Ecto neural progenitor cell (in vitro differentiated cells): ENCODE data around the gene CD55.
"Not testable (repeated sequence)": the region's sequence is repeated elsewhere in the genome, so short reads cannot be mapped to it uniquely, and the experiment has no call there.

Source experiments
- DNase-seq: peaks from one replicate; pipeline ENCODE4 v3.0.0-alpha.2; 2018; ENCODE audit warnings: low spot score

The CD55 gene

DNA sequence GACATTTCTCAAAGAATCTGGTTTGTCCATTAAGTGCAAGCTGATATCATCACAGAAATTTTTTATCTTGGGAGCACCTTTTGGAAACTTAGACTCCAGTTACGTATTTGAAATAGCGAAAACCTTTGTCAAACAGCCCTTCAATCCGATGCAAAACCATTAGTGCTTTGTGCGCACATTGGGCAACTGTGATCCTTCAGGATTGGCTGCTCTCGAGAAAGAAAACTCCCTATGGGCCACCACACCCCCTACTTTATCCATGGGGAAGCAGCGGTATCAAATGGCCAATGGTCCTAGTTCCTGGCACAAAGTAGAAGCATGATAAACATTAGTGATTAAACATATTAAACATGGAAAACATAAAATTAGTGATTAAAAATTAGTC lies 16.0 kb upstream of the CD55 start:
- DNase-seq, result no peak

DNA sequence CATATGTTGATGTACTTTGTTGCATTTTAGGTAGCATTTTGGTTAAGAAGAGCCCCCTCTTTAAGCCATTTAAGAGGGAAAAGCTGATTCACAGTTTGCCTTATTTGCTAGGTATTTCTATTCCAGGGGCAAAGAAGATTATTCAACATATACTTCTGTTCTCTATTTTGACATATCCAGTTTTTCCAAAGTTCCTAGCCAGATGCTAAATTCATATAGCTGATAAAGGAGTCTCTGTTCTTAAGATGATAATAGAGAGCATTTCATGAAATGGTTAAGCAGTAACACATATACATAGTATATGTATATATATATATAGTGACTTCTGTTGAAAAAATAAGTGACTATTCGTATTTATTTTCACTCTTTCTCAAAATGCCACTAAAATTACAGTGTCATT lies 15.5 kb upstream of the CD55 start:
- no peak for DNase-seq

DNA sequence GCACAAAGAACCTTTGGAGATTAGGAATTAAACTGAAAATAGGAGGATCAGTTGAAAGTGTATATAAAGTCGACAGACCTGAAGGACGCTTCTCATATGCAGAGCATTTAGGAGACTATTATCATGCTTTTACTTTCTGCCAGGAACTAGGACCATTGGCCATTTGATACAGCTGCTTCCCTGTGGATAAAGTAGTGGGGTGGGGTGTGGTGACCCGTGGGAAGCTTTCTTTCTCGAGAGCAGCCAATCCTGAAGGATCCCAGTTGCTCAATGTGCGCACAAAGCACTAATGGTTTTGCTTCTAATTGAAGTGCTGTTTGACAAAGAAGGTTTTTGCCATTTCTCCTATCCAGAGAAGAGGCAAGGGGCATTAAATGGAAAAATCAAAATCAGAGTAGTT lies 14.9 kb upstream of the CD55 start:
- no peak for DNase-seq

DNA sequence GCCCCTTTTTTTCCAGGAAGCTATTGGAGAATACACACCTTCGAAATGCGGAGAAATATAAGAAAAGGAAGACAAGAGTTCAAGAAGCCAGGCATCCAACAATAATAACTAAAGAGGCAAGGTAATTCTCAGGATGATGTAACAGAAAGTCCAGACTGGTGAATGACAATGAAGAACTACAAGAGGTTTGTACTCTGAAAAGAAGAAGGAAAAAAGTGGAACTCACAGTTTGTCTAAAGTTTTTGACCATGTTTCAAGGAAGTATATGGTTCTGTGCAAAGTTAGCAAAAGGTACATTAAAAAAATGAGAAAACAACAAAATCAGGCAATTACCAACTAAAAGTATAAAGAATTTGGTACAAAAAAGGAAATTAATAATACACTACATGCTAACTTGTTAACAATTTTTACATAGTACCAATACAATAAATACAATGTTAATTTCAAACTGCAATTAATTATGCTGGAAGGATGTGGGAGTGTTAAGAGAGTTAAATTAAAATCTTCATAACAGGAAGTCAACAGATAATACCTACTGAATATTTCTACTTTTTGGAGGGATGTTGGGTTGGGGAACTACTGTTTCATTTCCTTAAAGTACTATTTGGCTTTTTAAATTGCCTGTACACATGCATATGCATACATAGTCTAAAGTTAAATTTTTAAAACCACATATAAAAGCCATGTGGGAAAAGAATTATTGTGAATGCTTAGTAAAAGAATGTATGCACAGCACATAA lies 12.9 kb upstream of the CD55 start:
- DNase-seq, result no peak

DNA sequence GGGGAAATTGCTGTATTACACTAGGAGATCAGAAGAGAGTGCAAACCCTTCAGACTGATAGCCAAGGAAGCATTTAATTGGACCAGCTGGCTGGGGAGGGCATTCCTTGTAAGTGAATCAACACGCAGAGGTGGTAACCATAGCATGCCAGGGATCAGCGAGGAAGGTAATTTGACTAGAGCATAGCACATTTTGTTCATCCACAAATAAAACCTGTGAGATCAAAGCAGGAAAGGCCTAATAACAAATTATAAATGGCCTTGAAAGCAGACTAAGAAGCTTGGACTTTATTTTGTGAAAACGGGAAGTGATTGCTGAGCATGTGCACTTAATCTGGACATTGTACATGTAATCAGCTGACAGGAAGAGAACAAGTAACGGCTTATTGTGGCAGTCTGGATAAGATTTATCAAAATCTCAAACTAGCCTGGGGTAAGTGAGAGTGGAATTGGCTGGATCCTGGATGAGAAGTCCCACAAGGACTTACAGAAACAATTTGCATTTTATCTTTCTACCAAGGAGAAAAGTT lies 11.7 kb upstream of the CD55 start:
- DNase-seq, result no peak

DNA sequence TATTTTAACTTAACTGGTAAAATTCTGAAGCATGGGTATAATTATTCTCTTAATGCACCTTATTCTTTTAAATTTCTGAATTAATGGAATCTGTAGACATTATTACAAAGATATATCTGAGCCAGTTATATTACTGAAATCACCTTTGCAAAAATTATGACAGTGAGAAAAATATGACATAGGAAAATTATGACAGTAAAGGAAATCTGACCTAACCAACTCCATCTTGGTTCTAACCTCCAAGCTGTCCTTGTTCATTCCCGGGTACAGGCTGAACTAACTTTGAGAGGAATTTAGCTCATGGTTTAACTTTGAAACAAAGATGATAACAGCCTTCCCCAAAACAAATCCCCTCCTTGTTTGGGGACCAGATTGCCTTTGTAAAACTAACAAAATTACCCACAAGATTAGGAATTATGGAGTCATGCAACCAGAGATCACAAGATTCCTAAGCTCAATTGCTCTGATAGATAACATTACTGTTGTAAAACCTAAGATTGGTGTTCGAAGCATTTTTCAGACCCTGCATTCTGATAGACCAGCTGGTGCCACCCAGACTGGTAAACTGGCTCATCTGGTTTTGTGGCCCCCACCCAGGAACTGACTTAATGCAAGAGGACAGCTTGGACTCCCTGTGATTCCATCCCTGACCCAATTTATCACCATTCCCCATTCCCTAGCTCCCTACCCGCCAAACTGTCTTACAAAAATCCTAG lies 9.4 kb upstream of the CD55 start:
- DNase-seq, result no peak

DNA sequence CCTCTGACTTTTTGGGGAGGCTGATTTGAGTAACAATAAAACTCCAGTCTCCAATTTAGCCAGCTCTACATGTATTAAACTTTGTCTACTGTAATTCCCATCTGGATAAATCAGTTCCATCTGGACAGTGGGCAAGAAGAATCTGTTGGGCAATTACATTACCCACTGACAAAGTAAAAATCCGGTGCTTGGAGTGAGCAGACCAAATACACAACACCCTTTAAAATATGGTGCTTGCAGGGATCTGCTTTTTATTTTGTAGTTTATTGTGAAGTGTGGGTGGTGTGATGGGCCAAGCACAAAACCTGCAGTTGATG lies 8.9 kb upstream of the CD55 start:
- DNase-seq, result no peak

DNA sequence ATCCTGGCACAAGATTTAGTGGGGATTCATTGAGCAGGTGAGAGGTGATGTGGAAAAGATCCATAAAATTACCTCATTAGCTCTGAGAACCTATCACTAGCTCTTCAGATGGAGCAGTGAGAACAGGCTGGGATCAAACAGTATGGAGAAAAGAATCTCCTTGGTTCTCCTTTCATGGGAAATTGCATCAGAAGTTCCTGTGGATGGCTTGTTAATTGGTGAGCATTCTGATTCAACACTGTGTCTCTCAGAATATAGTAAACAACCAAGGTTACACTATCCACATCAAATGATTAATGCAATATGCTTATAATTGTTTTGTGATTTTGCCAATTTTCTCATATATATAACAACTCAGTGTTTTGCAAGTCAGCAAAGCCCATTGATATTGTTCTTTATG lies 8.3 kb upstream of the CD55 start:
- no peak for DNase-seq

DNA sequence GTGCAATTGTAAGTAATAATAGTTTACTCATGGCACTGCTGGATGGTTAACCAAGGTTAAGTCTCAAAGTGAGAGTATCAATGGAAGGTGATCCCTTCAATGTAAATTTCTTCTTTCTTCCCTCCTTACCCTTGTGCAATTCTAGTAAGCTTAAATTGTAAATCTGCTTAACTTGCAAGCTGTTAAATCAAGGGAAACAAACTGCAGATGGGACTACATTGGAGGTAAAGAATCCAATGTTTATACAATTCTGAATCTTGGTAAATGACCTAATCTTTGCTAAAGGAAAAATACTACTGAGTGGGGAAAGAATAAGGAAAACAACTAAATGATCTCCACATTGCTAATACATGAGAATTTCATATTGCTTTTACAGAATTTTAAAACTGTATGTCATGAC lies 6.7 kb upstream of the CD55 start:
- DNase-seq, result no peak

DNA sequence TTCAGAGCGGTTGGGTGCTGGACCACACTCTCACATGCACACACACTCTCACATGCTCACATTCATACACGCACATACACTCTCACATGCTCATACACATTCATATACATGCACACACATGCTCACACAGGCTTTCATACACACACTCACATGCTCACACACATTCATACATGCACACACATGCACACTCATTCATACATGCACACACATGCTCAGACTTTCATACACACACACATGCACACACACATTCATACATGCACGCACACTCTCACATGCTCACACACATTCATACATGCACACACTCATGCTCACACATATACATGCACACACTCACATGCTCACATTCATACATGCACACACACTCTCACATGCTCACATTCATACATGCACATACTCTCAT lies 6.0 kb upstream of the CD55 start:
- no peak for DNase-seq

DNA sequence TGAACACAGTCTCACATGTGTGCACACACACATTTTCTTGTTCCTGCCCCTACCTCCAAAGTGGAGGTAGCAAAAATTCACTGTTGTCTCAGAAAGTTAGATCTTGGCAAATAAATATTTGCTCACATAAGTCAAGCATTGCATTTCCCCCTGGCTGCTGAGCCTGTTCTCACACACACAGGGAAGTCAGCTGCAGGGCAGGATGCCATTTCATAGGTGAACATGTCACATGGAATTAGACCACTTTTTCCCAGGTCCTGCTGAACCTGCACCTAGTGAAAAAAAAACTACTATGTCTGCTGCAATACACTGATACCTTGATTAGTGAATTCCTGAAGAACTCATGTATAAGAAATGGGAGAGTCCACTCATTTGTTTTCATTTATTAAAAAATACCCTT lies 5.3 kb upstream of the CD55 start:
- no peak for DNase-seq

DNA sequence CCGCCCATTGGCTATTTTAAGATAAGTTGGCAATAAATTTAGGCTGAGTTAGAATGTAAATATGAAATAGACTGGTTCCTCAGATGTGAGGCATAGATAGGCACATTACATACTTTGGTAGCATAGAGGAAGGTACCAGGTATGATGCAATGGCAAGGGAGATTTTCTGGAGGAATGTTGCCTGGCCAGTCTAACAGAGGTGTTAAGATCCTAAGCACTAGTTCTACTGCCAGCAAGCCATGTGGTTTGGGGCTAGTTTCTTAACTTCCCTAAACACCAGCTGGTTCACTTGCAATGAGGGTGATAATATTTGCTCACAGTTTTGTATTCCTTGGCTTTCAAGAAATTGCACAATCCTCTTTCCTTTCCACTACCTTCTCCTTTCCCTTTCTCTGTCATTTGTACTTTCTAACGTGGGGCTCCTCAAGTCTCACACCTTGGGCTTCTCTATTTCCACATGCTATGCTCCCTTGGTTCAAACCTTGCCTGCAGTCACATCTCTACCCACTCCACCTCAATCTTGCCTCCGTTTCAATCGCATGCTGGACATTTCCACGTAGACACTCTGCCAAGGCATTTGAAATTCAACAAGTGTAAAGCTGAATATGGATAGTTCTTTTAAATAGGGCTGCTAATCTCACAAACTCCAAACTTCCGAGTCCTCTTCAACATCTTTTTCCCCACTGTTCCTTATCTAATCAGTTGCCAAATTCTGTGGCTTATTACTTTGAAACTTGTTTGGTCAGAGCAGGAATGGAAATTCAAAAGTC lies 4.7 kb upstream of the CD55 start:
- DNase-seq, result no peak

DNA sequence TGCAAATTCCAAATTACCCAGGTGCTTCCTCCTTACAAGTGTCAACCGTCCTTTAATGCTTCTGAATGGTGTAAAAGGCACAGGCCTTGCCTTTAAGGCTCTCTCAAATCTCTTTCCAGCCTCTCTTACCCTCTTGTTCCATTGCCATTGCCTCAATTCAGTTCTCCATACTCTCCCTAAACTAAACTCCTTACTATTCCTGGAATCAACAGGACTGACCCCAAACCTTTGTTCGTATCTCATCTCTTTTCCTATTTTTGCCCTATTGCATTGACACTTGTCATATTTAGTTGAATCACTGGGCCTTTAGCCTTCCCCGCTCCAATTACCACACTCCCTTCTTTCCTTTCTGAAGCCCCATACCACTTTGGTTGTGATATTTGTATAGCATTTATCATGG lies 3.9 kb upstream of the CD55 start:
- no peak for DNase-seq

DNA sequence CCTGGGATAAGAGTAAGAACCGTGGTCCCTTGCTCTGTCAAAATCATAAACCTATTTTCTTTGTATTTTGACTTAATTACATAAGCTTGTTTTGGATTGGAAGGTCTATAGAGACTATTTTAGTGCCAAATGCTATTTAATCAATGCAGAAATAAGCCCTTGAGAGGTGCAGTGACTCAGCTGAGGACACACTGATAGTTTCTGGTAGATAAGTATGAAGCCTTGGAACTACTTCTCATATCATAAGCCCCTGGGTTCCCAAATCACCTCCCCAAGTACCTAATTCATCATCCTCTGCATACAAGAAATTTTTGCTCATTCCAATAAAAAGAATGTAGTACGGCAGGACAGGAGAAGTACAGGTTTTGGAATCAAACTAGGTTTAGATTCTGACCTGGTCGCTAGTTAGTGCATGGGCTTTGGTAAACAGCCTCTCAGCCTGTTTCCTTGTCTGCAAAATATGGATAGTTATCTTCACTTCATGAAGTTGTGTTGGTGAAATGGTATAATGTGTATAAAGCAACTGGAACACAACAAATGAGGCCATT lies 3.3 kb upstream of the CD55 start:
- no peak for DNase-seq

DNA sequence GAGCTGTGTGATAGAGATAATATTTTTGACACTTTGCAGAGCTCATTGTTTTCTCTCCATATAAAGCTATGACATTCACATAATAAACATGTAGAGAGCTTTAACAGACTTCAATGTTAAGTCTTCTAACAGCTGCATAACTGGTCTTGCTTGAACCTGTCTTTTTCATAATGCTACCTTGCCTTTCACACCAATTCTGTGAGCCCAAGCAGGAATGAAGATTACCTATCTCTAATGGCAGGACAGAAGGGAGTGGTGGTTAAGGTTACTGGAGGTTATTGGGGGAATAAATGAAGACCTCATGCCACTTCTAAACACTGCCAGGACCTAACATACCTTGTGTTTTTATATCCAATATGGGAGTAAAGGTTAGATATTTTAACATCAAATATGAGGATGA lies 2.3 kb upstream of the CD55 start:
- DNase-seq, result no peak

DNA sequence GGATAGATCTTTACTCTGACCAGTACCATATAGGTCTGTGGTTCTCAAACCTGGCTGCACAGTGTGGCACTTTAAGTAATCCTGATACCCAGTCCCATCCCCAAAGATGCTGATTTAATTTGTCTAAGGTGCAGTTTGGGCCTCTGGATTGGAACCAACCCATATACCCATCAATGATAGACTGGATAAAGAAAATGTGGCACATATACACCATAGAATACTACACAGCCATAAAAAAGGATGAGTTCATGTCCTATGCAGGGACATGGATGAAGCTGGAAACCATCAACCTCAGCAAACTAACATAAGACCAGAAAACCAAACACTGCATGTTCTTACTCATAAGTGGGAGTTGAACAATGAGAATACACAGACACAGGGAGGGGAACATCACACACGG lies 1.4 kb upstream of the CD55 start:
- not testable (repeated sequence) for DNase-seq

DNA sequence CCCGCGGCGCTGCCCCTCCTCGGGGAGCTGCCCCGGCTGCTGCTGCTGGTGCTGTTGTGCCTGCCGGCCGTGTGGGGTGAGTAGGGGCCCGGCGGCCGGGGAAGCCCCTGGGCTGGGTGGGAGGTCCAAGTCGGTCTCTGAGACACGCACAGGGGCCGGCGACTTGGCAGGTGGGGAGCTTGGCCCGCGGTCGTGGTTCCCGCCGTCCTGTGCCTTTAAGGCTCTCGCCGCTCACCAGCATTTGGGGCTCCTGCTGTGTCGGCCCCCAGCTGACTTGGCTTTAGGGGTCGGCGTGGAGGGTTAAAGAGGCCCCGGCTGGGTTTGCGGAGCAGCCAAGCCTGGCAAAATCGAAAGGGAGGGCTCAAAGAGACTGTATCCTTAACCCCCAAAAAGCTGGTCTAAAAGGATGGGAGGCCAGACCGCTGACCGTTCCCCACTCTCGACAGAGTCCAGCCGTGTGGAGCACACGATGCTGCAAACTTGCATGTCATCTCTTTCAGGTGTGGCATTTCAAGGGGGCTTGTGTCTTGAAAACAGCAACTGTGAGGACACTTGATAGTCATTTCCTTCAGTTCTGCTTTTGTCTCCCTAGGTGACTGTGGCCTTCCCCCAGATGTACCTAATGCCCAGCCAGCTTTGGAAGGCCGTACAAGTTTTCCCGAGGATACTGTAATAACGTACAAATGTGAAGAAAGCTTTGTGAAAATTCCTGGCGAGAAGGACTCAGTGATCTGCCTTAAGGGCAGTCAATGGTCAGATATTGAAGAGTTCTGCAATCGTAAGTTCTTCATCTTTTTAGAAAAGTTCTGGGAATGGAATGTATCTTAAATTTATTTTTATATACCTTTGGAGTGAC lies 540 bp downstream of the CD55 start:
- no peak for DNase-seq

DNA sequence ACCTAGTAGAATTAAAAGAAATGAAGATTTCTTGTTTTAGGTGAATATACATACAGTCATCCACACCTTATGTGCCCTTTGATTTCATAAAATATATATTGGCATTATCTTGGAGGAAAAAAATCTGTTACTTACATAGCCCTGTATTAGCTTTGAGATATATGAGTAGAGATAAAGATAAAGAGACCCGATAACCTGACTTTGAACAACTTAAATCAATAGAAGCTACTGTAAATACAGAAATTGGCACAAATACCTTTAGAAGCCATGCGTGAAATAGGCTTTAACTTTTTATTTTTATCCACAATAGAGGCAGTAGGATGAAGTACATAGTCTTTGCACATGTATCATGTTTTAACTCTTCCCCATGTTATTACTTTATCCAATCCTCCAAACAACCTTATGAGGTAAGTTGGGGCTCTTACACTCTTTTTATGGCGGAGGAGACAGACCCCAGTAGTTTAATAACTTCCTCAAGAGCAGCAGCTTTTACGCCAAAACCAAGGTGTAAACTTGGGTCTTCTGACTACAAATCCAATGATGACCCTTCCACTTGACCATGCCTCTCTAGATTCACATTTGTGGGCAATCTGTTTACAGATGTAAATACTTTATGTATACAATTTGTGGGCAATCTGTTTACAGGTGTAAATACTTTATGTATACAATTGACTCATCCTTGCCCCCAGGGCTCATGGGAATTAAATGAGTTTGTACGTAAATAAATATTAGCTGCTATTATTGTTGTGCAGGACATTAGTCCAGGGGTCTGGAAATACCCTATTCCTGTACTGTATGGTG lies 2.1 kb downstream of the CD55 start:
- no peak for DNase-seq

DNA sequence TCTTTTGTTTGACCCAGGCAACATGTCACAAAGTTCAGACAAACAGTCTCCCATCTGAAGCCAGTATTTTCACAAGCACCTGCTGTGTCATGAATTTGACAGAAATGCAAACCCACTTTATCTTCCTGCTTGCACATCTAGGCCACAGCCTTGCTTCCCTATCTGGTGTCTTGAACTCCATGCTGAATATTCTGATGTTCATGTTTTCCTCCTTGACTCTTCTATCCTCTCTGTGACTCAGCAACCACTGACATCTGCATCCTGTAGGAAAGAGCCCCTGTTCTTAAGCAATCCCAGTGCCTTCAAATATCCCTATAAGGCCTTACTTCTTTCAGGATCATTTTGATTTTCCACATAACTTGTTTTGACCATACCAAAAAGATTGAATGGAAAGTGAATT lies 6.5 kb downstream of the CD55 start:
- no peak for DNase-seq

DNA sequence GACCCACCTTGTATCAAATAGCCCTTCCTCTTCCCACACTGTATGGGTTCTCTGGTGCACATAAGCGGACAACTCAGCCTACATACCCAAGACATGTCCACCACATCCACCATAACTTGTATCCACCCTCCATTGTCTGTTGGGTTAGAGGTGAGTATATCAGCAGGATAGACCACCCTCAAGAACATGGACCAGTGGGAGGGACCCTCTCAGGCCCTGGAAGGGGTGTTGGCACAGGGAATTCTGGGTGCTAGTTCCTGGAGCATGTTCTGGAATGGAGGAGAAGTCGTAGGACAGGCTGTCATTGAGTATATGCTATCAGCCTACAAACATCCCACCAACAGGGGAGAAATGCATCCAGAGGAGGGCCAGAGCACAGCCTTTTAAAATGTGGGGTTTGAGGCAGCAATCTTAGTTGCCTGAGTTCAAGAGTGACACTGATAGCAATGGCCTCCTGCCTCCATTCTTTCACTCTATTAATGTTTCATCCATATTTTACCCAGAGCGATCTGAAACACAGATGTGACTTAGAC lies 7.5 kb downstream of the CD55 start:
- DNase-seq, result no peak

DNA sequence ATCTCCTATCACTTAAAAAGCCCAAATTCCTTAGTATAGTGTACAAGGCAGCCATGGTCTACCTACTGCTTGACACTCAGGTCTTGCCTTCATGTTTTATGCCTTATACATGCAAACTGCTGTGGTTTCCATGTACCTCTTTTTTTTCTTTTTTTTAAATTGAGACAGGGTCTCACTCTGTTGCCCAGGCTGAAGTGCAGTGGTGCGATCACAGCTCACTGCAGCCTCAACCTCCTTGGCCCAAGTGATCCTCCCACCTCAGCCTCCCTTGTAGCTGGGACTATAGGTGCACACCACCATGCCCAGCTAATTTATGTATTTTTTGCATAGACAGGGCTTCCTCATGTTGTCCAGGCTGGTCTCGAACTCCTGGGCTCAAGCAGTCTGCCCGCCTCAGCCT lies 8.0 kb downstream of the CD55 start:
- DNase-seq, result no peak
